Measurements from ENCODE around the gene PARK7. TPM values are rescaled to one million over a fixed set of nuclear protein-coding genes. Genes with fewer than 3 reads are reported as not detected.

The PARK7 gene
- total and polyA plus RNA-seq, 4 donors: 140 to 392 (median 267) TPM

- H3K36me3 ChIP-seq (ENCODE audit: control insufficient read depth in 4 of 4, insufficient read depth in 4 of 4, low read length in 4 of 4): peaks cover 18 to 35% (median 26%) of the 10 kb centered on the region in 4 donors
- no peaks in the 10 kb centered on the region for H3K9me3 ChIP-seq (ENCODE audit: control insufficient read depth in 4 of 4, insufficient read depth in 3 of 4, low read length in 3 of 4)
- no peak overlapping the region for H3K27ac ChIP-seq (ENCODE audit: low read depth in 1 of 2, low read length in 1 of 2)
- peak in 1 of 3 donors; percentile 38 for DNase-seq
- no peak for ATAC-seq (ENCODE audit: insufficient read depth, low FRiP score)
- no peak for TF ChIP-seq CTCF (IDR thresholded peaks at IDR 0.05; ENCODE audit: control extremely low read depth, extremely low read depth)
- H3K4me1 ChIP-seq (ENCODE audit: control insufficient read depth in 5 of 5, insufficient read depth in 5 of 5, low read length in 5 of 5): no peaks in the 10 kb centered on the region
- H3K27me3 ChIP-seq (ENCODE audit: control insufficient read depth in 3 of 3, insufficient read depth in 3 of 3, low read length in 2 of 3): no peaks in the 10 kb centered on the region
- no peak overlapping the region for H3K4me3 ChIP-seq
- 88 to 89% methylated on average over 6 of the region's 6 CpGs for WGBS, 2 donors
- no peak overlapping the region for H3K9ac ChIP-seq (ENCODE audit: insufficient read depth in 1 of 2, low read length in 2 of 2)
Observed at GRCh38 chr1:7971024-7971423, 9.5 kb downstream of the PARK7 start.

GRCh38 chr1:7972285-7972684 lies 10.8 kb downstream of the PARK7 start:
- H3K4me3 ChIP-seq: no peak overlapping the region
- no peak for TF ChIP-seq CTCF (IDR thresholded peaks at IDR 0.05; ENCODE audit: control extremely low read depth, extremely low read depth)
- no peaks in the 10 kb centered on the region for H3K27me3 ChIP-seq (ENCODE audit: control insufficient read depth in 3 of 3, insufficient read depth in 3 of 3, low read length in 2 of 3)
- 96% methylated on average over 5 of the region's 5 CpGs for WGBS, 2 donors
- no peak for ATAC-seq (ENCODE audit: insufficient read depth, low FRiP score)
- no peak for DNase-seq
- no peak overlapping the region for H3K9ac ChIP-seq (ENCODE audit: insufficient read depth in 1 of 2, low read length in 2 of 2)
- no peaks in the 10 kb centered on the region for H3K4me1 ChIP-seq (ENCODE audit: control insufficient read depth in 5 of 5, insufficient read depth in 5 of 5, low read length in 5 of 5)
- H3K9me3 ChIP-seq (ENCODE audit: control insufficient read depth in 4 of 4, insufficient read depth in 3 of 4, low read length in 3 of 4): no peaks in the 10 kb centered on the region
- H3K27ac ChIP-seq (ENCODE audit: low read depth in 1 of 2, low read length in 1 of 2): no peak overlapping the region
- H3K36me3 ChIP-seq (ENCODE audit: control insufficient read depth in 4 of 4, insufficient read depth in 4 of 4, low read length in 4 of 4): peaks cover 18 to 32% (median 25%) of the 10 kb centered on the region in 4 donors

- H3K9me3 ChIP-seq (ENCODE audit: control insufficient read depth in 4 of 4, insufficient read depth in 3 of 4, low read length in 3 of 4): no peaks in the 10 kb centered on the region
- WGBS, 2 donors: 96 to 97% methylated on average over 2 of the region's 2 CpGs
- H3K4me1 ChIP-seq (ENCODE audit: control insufficient read depth in 5 of 5, insufficient read depth in 5 of 5, low read length in 5 of 5): no peaks in the 10 kb centered on the region
- H3K27ac ChIP-seq (ENCODE audit: low read depth in 1 of 2, low read length in 1 of 2): no peak overlapping the region
- TF ChIP-seq CTCF (IDR thresholded peaks at IDR 0.05; ENCODE audit: control extremely low read depth, extremely low read depth): no peak
- H3K27me3 ChIP-seq (ENCODE audit: control insufficient read depth in 3 of 3, insufficient read depth in 3 of 3, low read length in 2 of 3): no peaks in the 10 kb centered on the region
- ATAC-seq (ENCODE audit: insufficient read depth, low FRiP score) (no peak), DNase-seq (no peak)
- H3K36me3 ChIP-seq (ENCODE audit: control insufficient read depth in 4 of 4, insufficient read depth in 4 of 4, low read length in 4 of 4): peaks cover 17 to 34% (median 24%) of the 10 kb centered on the region in 4 donors
- H3K9ac ChIP-seq (ENCODE audit: insufficient read depth in 1 of 2, low read length in 2 of 2): no peak overlapping the region
- no peak overlapping the region for H3K4me3 ChIP-seq
Observed at GRCh38 chr1:7973086-7973485, 11.6 kb downstream of the PARK7 start.

- no peak overlapping the region for H3K9ac ChIP-seq (ENCODE audit: insufficient read depth in 1 of 2, low read length in 2 of 2)
- TF ChIP-seq CTCF (IDR thresholded peaks at IDR 0.05; ENCODE audit: control extremely low read depth, extremely low read depth): peak; percentile 81
- H3K4me1 ChIP-seq (ENCODE audit: control insufficient read depth in 5 of 5, insufficient read depth in 5 of 5, low read length in 5 of 5): no peaks in the 10 kb centered on the region
- ATAC-seq (ENCODE audit: insufficient read depth, low FRiP score) (peak; percentile 91), DNase-seq (peak; percentile 47 to 68 (median 66))
- no peak overlapping the region for H3K27ac ChIP-seq (ENCODE audit: low read depth in 1 of 2, low read length in 1 of 2)
- H3K36me3 ChIP-seq (ENCODE audit: control insufficient read depth in 4 of 4, insufficient read depth in 4 of 4, low read length in 4 of 4): peaks cover 18 to 39% (median 20%) of the 10 kb centered on the region in 4 donors
- 70 to 82% methylated on average over 8 of the region's 8 CpGs for WGBS, 2 donors
- H3K9me3 ChIP-seq (ENCODE audit: control insufficient read depth in 4 of 4, insufficient read depth in 3 of 4, low read length in 3 of 4): no peaks in the 10 kb centered on the region
- H3K4me3 ChIP-seq: no peak overlapping the region
- H3K27me3 ChIP-seq (ENCODE audit: control insufficient read depth in 3 of 3, insufficient read depth in 3 of 3, low read length in 2 of 3): no peaks in the 10 kb centered on the region
Observed at GRCh38 chr1:7975212-7975865, 13.8 kb downstream of the PARK7 start.

All from lung (tissue), 12 donors.